OCI-LY1 (cell line): Measurements from ENCODE around the gene PRKACB.

ENCODE experiments used
- CTCF ChIP-seq: fragments of 200-600 bp; sonication (generic), shearing (Covaris generic); IDR thresholded peaks from 2 replicates; pipeline ENCODE4 v1.5.1; 2017; ENCODE audit warnings: mild to moderate bottlenecking, antibody characterized with exemption, low read length, moderate library complexity, mixed read lengths
- EZH2 ChIP-seq: fragments of 200-600 bp; sonication (generic), shearing (Covaris generic); IDR thresholded peaks from 2 replicates; pipeline ENCODE4 v1.8.0; 2017; ENCODE audit warnings: borderline replicate concordance, mixed run types, mild to moderate bottlenecking, antibody characterized with exemption, low read length, moderate library complexity, mixed read lengths

GRCh38 chr1:84236256-84236655 lies 92.2 kb downstream of the PRKACB start:
- TF ChIP-seq EZH2 (no peak), CTCF (no peak)
